Upper lobe of right lung (tissue), 1 donor: Measurements from ENCODE around the gene KRABD2.
"Not testable (repeated sequence)": the region's sequence is repeated elsewhere in the genome, so short reads cannot be mapped to it uniquely, and the experiment has no call there.

Experiments
- ATAC-seq: fragments of 200-7000 bp; cut with Tn5 transposase; one replicate; pipeline ENCODE4 v1.9.1; 2020; ENCODE audit warnings: mild to moderate bottlenecking, moderate library complexity
- DNase-seq: peaks from one replicate; pipeline ENCODE4 v3.0.0-alpha.2; 2020
- H3K27ac ChIP-seq: fragments of 200-600 bp; one replicate; pipeline ENCODE4 v1.8.0; 2022
- H3K27me3 ChIP-seq: fragments of 200-600 bp; one replicate; pipeline ENCODE4 v1.8.0; 2022; ENCODE audit warnings: mild to moderate bottlenecking
- H3K36me3 ChIP-seq: fragments of 200-600 bp; one replicate; pipeline ENCODE4 v1.8.0; 2022
- H3K4me1 ChIP-seq: fragments of 200-600 bp; one replicate; pipeline ENCODE4 v1.8.0; 2022
- H3K4me3 ChIP-seq: fragments of 200-600 bp; one replicate; pipeline ENCODE4 v1.8.0; 2022; ENCODE audit warnings: mild to moderate bottlenecking
- H3K9me3 ChIP-seq: fragments of 200-600 bp; one replicate; pipeline ENCODE4 v1.8.0; 2022
- CTCF ChIP-seq: fragments of 200-600 bp; IDR thresholded peaks from one replicate; pipeline ENCODE4 v1.8.0; 2022; ENCODE audit warnings: antibody characterized with exemption
- intact Hi-C: fragments of 100-400 bp; cut with DNase I; formaldehyde crosslinking; loops from one replicate; pipeline ENCODE4 v1.11.0; 2022
- donor health status: DM: no; HTN: yes; CAD: no; lungs with severe emphysema.

KRABD2 gene

DNA sequence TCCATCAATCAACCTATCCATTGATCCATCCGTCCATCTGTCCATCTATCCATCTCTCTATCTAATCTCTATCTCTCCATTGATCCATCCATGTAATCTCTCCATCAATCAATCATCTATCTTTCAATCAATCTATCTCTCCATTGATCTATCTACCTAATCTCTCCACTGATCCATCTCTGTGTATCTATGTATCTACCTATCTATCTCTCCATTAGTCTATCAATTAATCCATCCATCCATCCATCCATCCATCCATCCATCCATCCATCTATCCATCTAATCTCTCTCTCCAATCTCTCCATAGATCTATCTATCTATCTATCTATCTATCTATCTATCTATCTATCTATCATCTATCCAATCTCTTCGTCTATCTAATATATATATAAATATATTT, 24.6 kb upstream of the KRABD2 start:
- H3K36me3 ChIP-seq, result no peaks in the 10 kb centered on the region
- peaks cover 30% of the 10 kb centered on the region for H3K27me3 ChIP-seq
- intact Hi-C loops, result no loop called here
- ATAC-seq (no peak), DNase-seq (no peak)
- no peak overlapping the region for H3K4me3 ChIP-seq
- no peaks in the 10 kb centered on the region for H3K9me3 ChIP-seq
- TF ChIP-seq CTCF, result no peak
- no peaks in the 10 kb centered on the region for H3K4me1 ChIP-seq
- H3K27ac ChIP-seq, result no peak overlapping the region

DNA sequence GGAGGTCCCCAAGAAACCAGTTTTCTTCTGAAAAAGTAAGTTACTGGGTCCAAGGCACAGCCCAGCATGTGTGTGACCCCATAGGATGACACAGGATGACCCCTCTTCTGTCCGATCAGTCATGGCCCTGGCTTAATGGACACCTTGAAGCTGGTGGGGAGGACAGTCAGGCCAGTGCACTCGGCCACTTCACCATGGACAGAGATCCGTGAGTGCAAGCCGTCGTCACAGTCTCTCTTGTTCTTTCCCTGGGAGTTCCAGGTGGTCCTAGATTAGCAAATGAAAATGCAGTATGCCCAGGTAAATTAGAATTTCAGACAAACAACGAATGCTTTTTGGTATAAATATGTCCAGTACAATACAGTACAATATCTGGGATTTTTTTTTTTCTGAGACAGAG, 22.5 kb upstream of the KRABD2 start:
- Histone ChIP-seq H3K4me3 (no peak overlapping the region), H3K9me3 (no peaks in the 10 kb centered on the region), H3K4me1 (no peaks in the 10 kb centered on the region), H3K27ac (no peak overlapping the region), H3K36me3 (no peaks in the 10 kb centered on the region), H3K27me3 (peaks cover 51% of the 10 kb centered on the region)
- TF ChIP-seq CTCF, result no peak
- intact Hi-C loops, result no loop called here
- ATAC-seq, result no peak
- no peak for DNase-seq

GRCh38 chr17:8397636-8398035, 21.1 kb upstream of the KRABD2 start, which contains the start of gene RNF222:
Gene RNF222, minus strand, starts transcription at chr17:8397827. Its CDS starts 4,366 bp downstream, at chr17:8393461.
- Histone ChIP-seq H3K27me3 (peaks cover 60% of the 10 kb centered on the region), H3K9me3 (no peaks in the 10 kb centered on the region), H3K4me3 (no peak within 1 kb of the TSS), H3K4me1 (no peaks in the 10 kb centered on the region), H3K27ac (no peak within 1 kb of the TSS), H3K36me3 (no peaks in the 10 kb centered on the region)
- ATAC-seq (peak; percentile 8), DNase-seq (no peak)
- no peak for TF ChIP-seq CTCF
- intact Hi-C loops, result no loop called here

DNA sequence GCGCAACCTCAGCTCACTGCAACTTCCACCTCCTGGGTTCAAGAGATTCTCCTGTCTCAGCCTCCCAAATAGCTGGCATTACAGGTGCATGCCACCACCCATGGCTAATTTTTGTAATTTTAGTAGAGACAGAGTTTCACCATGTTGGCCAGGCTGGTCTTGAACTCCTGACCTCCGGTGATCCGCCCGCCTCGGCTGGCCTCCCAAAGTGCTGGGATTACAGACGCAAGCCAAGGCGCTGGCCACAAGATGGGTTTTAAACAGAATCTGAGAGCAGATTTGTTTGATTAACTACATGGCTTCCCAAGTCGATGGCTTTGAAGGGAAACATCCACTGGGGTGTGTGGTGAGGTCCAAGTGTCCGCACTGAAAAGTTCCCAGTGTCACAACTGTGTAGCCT, 18.0 kb upstream of the KRABD2 start:
- peaks cover 57% of the 10 kb centered on the region for H3K27me3 ChIP-seq
- H3K27ac ChIP-seq, H3K4me1 ChIP-seq, ATAC-seq, intact Hi-C loops, H3K9me3 ChIP-seq, H3K36me3 ChIP-seq, DNase-seq, H3K4me3 ChIP-seq: not testable (repeated sequence)

DNA sequence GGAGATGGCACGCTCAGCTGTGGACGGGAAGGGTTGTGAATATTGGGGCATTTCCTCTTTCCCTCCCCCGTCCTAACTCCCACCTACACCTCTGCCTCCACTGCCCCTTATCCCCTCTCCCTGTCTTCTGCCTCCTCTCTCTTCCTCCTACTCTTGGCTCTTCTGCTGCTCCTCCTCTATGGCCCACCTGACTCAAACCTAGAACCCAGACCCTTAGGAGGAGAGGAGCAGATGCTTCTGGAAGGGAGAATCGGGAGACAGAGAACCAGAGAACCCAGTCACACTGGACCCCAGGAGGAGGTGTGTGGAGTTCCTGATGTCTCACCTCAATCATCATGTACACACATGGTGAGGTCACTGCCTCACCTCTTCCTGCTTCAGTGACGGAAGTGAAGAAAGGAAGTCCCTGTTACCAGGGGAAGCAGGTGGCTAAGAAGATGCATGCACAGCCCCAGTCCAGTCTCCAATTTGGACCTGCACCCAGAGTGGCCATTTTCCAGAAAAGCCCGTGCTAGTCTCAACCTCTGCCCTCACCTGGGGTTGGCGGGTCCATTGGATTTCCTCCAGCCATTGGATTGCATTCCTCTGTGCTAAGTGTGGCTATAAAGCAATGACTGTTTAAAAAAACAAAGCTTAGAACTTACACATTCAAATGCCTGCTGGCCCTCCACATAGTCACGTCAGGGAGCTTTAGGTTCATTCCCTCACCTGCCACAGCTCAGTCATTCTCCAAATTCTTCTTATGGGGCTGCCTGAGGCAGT, 17.1 kb upstream of the KRABD2 start:
- H3K27me3 ChIP-seq, result peaks cover 51% of the 10 kb centered on the region
- ATAC-seq, result peak; percentile 51
- no peak overlapping the region for H3K27ac ChIP-seq
- H3K4me3 ChIP-seq, result no peak overlapping the region
- DNase-seq, result no peak
- H3K4me1 ChIP-seq, result no peaks in the 10 kb centered on the region
- H3K36me3 ChIP-seq, result no peaks in the 10 kb centered on the region
- H3K9me3 ChIP-seq, result no peaks in the 10 kb centered on the region
- TF ChIP-seq CTCF, result no peak
- intact Hi-C loops, result no loop called here

DNA sequence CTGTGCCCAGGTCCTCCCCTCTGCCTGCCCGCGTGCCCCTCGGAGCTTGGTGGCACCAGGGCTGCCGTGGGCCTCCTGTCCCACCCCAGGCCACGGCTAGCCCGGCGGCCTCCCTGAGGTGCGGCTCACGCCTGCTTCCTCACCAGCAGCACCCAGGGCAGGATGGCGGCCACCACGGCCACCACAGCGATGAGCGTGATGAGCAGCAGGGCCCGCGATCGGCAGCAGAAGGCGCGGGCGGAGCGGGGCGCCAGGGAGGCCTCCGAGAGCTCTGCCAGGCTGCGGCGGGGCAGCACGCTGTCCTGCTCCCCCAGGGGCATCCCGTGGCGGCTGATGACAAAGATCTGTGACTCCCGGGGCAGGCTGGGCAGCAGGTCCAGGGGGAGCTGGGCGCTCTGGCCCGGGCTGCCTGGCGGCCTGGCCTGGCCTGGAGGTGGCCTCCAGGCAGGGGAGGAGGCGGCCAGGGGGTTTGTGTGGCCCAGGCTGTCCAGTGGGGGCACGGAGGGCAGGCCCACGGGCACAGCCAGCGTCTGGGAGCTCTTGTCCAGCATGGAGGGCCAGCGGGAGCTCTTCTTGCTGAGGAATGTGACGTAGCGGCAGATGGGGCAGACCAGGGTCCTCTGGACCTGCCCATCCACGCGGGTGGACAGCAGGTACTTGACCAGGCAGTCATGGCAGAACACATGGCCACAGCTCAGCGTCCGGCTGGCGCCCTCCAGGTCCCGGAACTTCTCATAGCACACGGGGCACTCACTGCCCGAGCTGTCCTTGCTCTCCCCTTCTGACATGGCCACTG, 16.4 kb upstream of the KRABD2 start:
- Histone ChIP-seq H3K36me3 (no peaks in the 10 kb centered on the region), H3K4me1 (no peaks in the 10 kb centered on the region), H3K9me3 (no peaks in the 10 kb centered on the region), H3K27ac (no peak overlapping the region), H3K4me3 (no peak overlapping the region), H3K27me3 (peaks cover 48% of the 10 kb centered on the region)
- TF ChIP-seq CTCF, result no peak
- DNase-seq (no peak), ATAC-seq (peak; percentile 27)
- intact Hi-C loops, result no loop called here
